Neural cell (in vitro differentiated cells): ENCODE data around the gene SUSD3. TPM values are rescaled to one million over a fixed set of nuclear protein-coding genes. Genes with fewer than 3 reads are reported as not detected.

ENCODE experiments used
- H2AFZ ChIP-seq: fragments of 200-600, 300-800 bp; sonication (generic), shearing (Covaris generic); 2 replicates; pipeline ENCODE4 v1.6.0; 2014; ENCODE audit warnings: low read depth, mild to moderate bottlenecking, antibody characterized with exemption, low read length, moderate library complexity
- H3F3A ChIP-seq: fragments of 200-600 bp; shearing (Covaris generic); 2 replicates; pipeline ENCODE4 v1.6.1; 2016; ENCODE audit warnings: mild to moderate bottlenecking, moderate library complexity, mixed read lengths, antibody characterized with exemption, low read length; ENCODE audit not compliant: insufficient read depth, poor library complexity, severe bottlenecking
- H3K27ac ChIP-seq: fragments of 200-600, 300-800 bp; sonication (generic), shearing (Covaris generic); 2 replicates; pipeline ENCODE4 v1.5.1; 2014; ENCODE audit warnings: mild to moderate bottlenecking, low read length, moderate library complexity
- H3K27me3 ChIP-seq: fragments of 300-800, 200-600 bp; sonication (generic), shearing (Covaris generic); 2 replicates; pipeline ENCODE4 v1.6.0; 2014; ENCODE audit warnings: mild to moderate bottlenecking, low read depth, low read length, moderate library complexity; ENCODE audit not compliant: insufficient read depth
- H3K36me3 ChIP-seq: fragments of 300-800, 200-600 bp; sonication (generic), shearing (Covaris generic); 2 replicates; pipeline ENCODE4 v1.5.1; 2014; ENCODE audit warnings: mild to moderate bottlenecking, antibody characterized with exemption, low read length, moderate library complexity; ENCODE audit not compliant: insufficient read depth
- H3K4me2 ChIP-seq: fragments of 300-800, 200-600 bp; sonication (generic), shearing (Covaris generic); 2 replicates; pipeline ENCODE4 v1.6.0; 2014; ENCODE audit warnings: mild to moderate bottlenecking, low read length
- H3K4me3 ChIP-seq: fragments of 300-800, 200-600 bp; sonication (generic), shearing (Covaris generic); 2 replicates; pipeline ENCODE4 v1.5.1; 2014; ENCODE audit warnings: mild to moderate bottlenecking, low read length, moderate library complexity
- H3K79me2 ChIP-seq: fragments of 200-600 bp; shearing (Covaris generic); replicated peaks from 2 replicates; pipeline ENCODE4 v1.6.0; 2014; ENCODE audit warnings: mild to moderate bottlenecking, low read length, moderate library complexity; ENCODE audit not compliant: insufficient read depth
- H3K9ac ChIP-seq: fragments of 300-800, 200-600 bp; sonication (generic), shearing (Covaris generic); 2 replicates; pipeline ENCODE4 v1.6.1; 2016; ENCODE audit warnings: mild to moderate bottlenecking, low read length, mixed read lengths
- H3K9me2 ChIP-seq: fragments of 200-600 bp; shearing (Covaris generic); 2 replicates; pipeline ENCODE4 v1.6.1; 2016; ENCODE audit warnings: mild to moderate bottlenecking, low read length, mixed read lengths; ENCODE audit not compliant: insufficient read depth
- H3K9me3 ChIP-seq: fragments of 200-600, 300-800 bp; sonication (generic), shearing (Covaris generic); 2 replicates; pipeline ENCODE4 v1.6.1; 2016; ENCODE audit warnings: mild to moderate bottlenecking, mixed run types, low read length, moderate library complexity, mixed read lengths
- H4K20me1 ChIP-seq: fragments of 200-600 bp; shearing (Covaris generic); 2 replicates; pipeline ENCODE4 v1.6.1; 2016; ENCODE audit warnings: mild to moderate bottlenecking, mixed run types; ENCODE audit not compliant: insufficient read depth
- CTCF ChIP-seq: fragments of 450-650 bp; IDR thresholded peaks from 2 replicates; pipeline ENCODE4 v1.5.1; 2014; ENCODE audit warnings: antibody characterized with exemption, mild to moderate bottlenecking, moderate library complexity; ENCODE audit not compliant: poor library complexity, severe bottlenecking
- EP300 ChIP-seq: fragments of 450-650 bp; conservative IDR thresholded peaks from 2 replicates; pipeline ENCODE4 v1.6.1; 2014; ENCODE audit warnings: antibody characterized with exemption, mild to moderate bottlenecking, moderate library complexity; ENCODE audit not compliant: poor library complexity, severe bottlenecking
- EZH2 ChIP-seq: fragments of 200-600, 300-800 bp; shearing (Covaris generic), sonication (generic); IDR thresholded peaks from 2 replicates; pipeline ENCODE4 v1.6.1; 2014; ENCODE audit warnings: antibody characterized with exemption, low read length, borderline replicate concordance, mild to moderate bottlenecking; ENCODE audit not compliant: insufficient read depth, poor library complexity, severe bottlenecking
- MXI1 ChIP-seq: fragments of 450-650 bp; conservative IDR thresholded peaks from 2 replicates; pipeline ENCODE4 v1.6.1; 2014; ENCODE audit warnings: antibody characterized with exemption, mild to moderate bottlenecking; ENCODE audit not compliant: poor library complexity, severe bottlenecking
- POLR2AphosphoS5 ChIP-seq: IDR thresholded peaks from 2 replicates; pipeline ENCODE4 v1.6.1; 2012
- RAD21 ChIP-seq: fragments of 450-650 bp; conservative IDR thresholded peaks from 2 replicates; pipeline ENCODE4 v1.6.1; 2014; ENCODE audit warnings: antibody characterized with exemption, mild to moderate bottlenecking, moderate library complexity
- REST ChIP-seq: IDR thresholded peaks from 2 replicates; pipeline ENCODE4 v1.6.1; 2012; ENCODE audit warnings: borderline replicate concordance
- SMC3 ChIP-seq: fragments of 450-650 bp; conservative IDR thresholded peaks from 2 replicates; pipeline ENCODE4 v1.6.1; 2014; ENCODE audit warnings: antibody characterized with exemption, mild to moderate bottlenecking, moderate library complexity; ENCODE audit not compliant: poor library complexity
- TAF1 ChIP-seq: IDR thresholded peaks from 2 replicates; pipeline ENCODE4 v1.6.1; 2012; ENCODE audit warnings: low read depth
- polyA plus RNA-seq: library from polyadenylated mRNA; depleted of rRNA; stranded (reverse); fragments of >200 nt; gene quantifications from 2 replicates; pipeline ENCODE4 v1.2.3, GENCODE V29; 2014

Gene SUSD3
- polyA plus RNA-seq, 1 donor from 2014 or later: not detected

- Histone ChIP-seq H3K9me2 (no peaks in the 10 kb centered on the region), H3K27me3 (no peaks in the 10 kb centered on the region), H3K4me2 (no peak overlapping the region), H3K4me3 (no peak overlapping the region), H3K27ac (no peak overlapping the region), H3K36me3 (no peaks in the 10 kb centered on the region), H3F3A (no peaks in the 10 kb centered on the region), H3K9me3 (no peaks in the 10 kb centered on the region), H3K79me2 (no peaks in the 10 kb centered on the region), H4K20me1 (no peaks in the 10 kb centered on the region), H2AFZ (no peak overlapping the region), H3K9ac (no peak overlapping the region)
- no peak for TF ChIP-seq MXI1
- TF ChIP-seq REST: no peak
- TF ChIP-seq EZH2: no peak
Observed at GRCh38 chr9:93066978-93067603, 8.6 kb downstream of the SUSD3 start.

- no peaks in the 10 kb centered on the region for H3K9me3 ChIP-seq
- TF ChIP-seq MXI1 (no peak), TAF1 (no peak), RAD21 (no peak), REST (no peak), CTCF (no peak), EZH2 (no peak), POLR2AphosphoS5 (no peak), SMC3 (no peak), EP300 (no peak)
- no peak overlapping the region for H3K9ac ChIP-seq
- H4K20me1 ChIP-seq: no peaks in the 10 kb centered on the region
- no peak overlapping the region for H3K4me3 ChIP-seq
- H3F3A ChIP-seq: no peaks in the 10 kb centered on the region
- H3K9me2 ChIP-seq: no peaks in the 10 kb centered on the region
- H3K36me3 ChIP-seq: no peaks in the 10 kb centered on the region
- H3K27ac ChIP-seq: no peak overlapping the region
- no peaks in the 10 kb centered on the region for H3K27me3 ChIP-seq
- no peak overlapping the region for H3K4me2 ChIP-seq
- no peak overlapping the region for H2AFZ ChIP-seq
- H3K79me2 ChIP-seq: no peaks in the 10 kb centered on the region
Observed at GRCh38 chr9:93068956-93069355, 10.5 kb downstream of the SUSD3 start.
